HEK293 (cell line): Measurements from ENCODE around the gene MINDY1.
A peak's percentile ranks its signal among the peaks of the same experiment; 100 is the strongest.

Source experiments
- CTCF ChIA-PET: fragments of 350-600 bp; formaldehyde crosslinking; extraction: SDS; loops from one replicate; lab custom pipeline; 2021; ENCODE audit warnings: antibody characterized with exemption; lab: Yijun Ruan, JAX
- POLR2A ChIA-PET: fragments of 300-600 bp; formaldehyde crosslinking; extraction: SDS; loops from one replicate; lab custom pipeline; 2020; ENCODE audit warnings: antibody characterized with exemption, inconsistent platforms; lab: Yijun Ruan, JAX
- H3K27ac ChIP-seq: fragments of 200-500 bp; sonication (Bioruptor generic); 2 replicates; pipeline ENCODE4 v1.5.1; 2014; ENCODE audit warnings: low read depth, low read length, control low read depth, inconsistent platforms; ENCODE audit errors: extremely low read depth
- H3K36me3 ChIP-seq, 2 experiments: fragments of 200-500 bp in 1 of 2; sonication (Bioruptor generic) in 1 of 2; 1 replicate in 1 of 2; 2 replicates in 1 of 2; pipeline ENCODE4 v1.5.1; 2014 to 2017; ENCODE audit warnings: inconsistent platforms in 2 of 2, low read length in 2 of 2; ENCODE audit not compliant: control insufficient read depth in 2 of 2, insufficient read depth in 1 of 2
- H3K4me1 ChIP-seq: fragments of 200-500 bp; sonication (Bioruptor generic); 2 replicates; pipeline ENCODE4 v1.5.1; 2014; ENCODE audit warnings: mild to moderate bottlenecking, low read length, inconsistent platforms; ENCODE audit not compliant: control insufficient read depth, insufficient read depth
- H3K4me3 ChIP-seq: 2 replicates; pipeline ENCODE4 v1.5.1; 2011; ENCODE audit warnings: low read depth, mild to moderate bottlenecking, control low read depth, low read length, moderate library complexity
- H3K9me3 ChIP-seq: fragments of 200-500 bp; sonication (Bioruptor generic); 2 replicates; pipeline ENCODE4 v1.5.1; 2014; ENCODE audit warnings: low read depth, low read length, inconsistent platforms; ENCODE audit not compliant: control insufficient read depth, insufficient read depth
- BCL11B ChIP-seq: fragments of 450-650 bp; formaldehyde crosslinking; IDR thresholded peaks from 2 replicates; pipeline ENCODE4 v1.5.1; 2016; ENCODE audit warnings: low read depth, missing biosample characterization, missing genetic modification characterization
- GLI4 ChIP-seq: fragments of 450-650 bp; formaldehyde crosslinking; IDR thresholded peaks from 2 replicates; pipeline ENCODE4 v1.5.1; 2016; ENCODE audit warnings: missing biosample characterization, missing genetic modification characterization
- KLF1 ChIP-seq: fragments of 450-650 bp; formaldehyde crosslinking; IDR thresholded peaks from 2 replicates; pipeline ENCODE4 v1.5.1; 2016; ENCODE audit warnings: missing biosample characterization, missing genetic modification characterization
- KLF16 ChIP-seq: fragments of 450-650 bp; formaldehyde crosslinking; IDR thresholded peaks from 2 replicates; pipeline ENCODE4 v1.5.1; 2017; ENCODE audit warnings: missing biosample characterization, missing genetic modification characterization
- MYNN ChIP-seq: fragments of 450-650 bp; formaldehyde crosslinking; IDR thresholded peaks from 2 replicates; pipeline ENCODE4 v1.5.1; 2016; ENCODE audit warnings: missing biosample characterization, missing genetic modification characterization, borderline replicate concordance
- PRDM10 ChIP-seq: fragments of 450-650 bp; formaldehyde crosslinking; IDR thresholded peaks from 2 replicates; pipeline ENCODE4 v1.5.1; 2016; ENCODE audit warnings: missing biosample characterization, missing genetic modification characterization
- REPIN1 ChIP-seq: fragments of 450-650 bp; formaldehyde crosslinking; IDR thresholded peaks from 2 replicates; pipeline ENCODE4 v1.5.1; 2017; ENCODE audit warnings: missing biosample characterization, missing genetic modification characterization, low read depth
- TRIM28 ChIP-seq: IDR thresholded peaks from 2 replicates; pipeline ENCODE4 v1.6.1; 2011; ENCODE audit warnings: low read length, control low read depth, borderline replicate concordance
- ZBTB1 ChIP-seq: fragments of 450-650 bp; formaldehyde crosslinking; IDR thresholded peaks from 2 replicates; pipeline ENCODE4 v1.5.1; 2016; ENCODE audit warnings: missing biosample characterization, missing genetic modification characterization
- ZBTB20 ChIP-seq: fragments of 450-650 bp; formaldehyde crosslinking; IDR thresholded peaks from 2 replicates; pipeline ENCODE4 v1.5.1; 2016; ENCODE audit warnings: missing biosample characterization, missing genetic modification characterization
- ZBTB26 ChIP-seq: fragments of 450-650 bp; formaldehyde crosslinking; optimal IDR thresholded peaks from 2 replicates; pipeline ENCODE3; 2016; ENCODE audit warnings: missing biosample characterization, mild to moderate bottlenecking, missing genetic modification characterization
- ZBTB8A ChIP-seq: fragments of 450-650 bp; formaldehyde crosslinking; IDR thresholded peaks from 2 replicates; pipeline ENCODE4 v1.5.1; 2016; ENCODE audit warnings: missing biosample characterization, missing genetic modification characterization
- ZIC2 ChIP-seq: fragments of 450-650 bp; formaldehyde crosslinking; IDR thresholded peaks from 2 replicates; pipeline ENCODE4 v1.5.1; 2016; ENCODE audit warnings: missing biosample characterization, missing genetic modification characterization
- ZNF169 ChIP-seq: fragments of 450-650 bp; formaldehyde crosslinking; IDR thresholded peaks from 2 replicates; pipeline ENCODE4 v1.5.1; 2016; ENCODE audit warnings: missing biosample characterization, missing genetic modification characterization
- ZNF19 ChIP-seq: fragments of 450-650 bp; formaldehyde crosslinking; IDR thresholded peaks from 2 replicates; pipeline ENCODE4; 2016; ENCODE audit warnings: missing biosample characterization, missing genetic modification characterization, low read depth
- ZNF2 ChIP-seq: fragments of 450-650 bp; formaldehyde crosslinking; IDR thresholded peaks from 2 replicates; pipeline ENCODE4 v1.5.1; 2016; ENCODE audit warnings: missing biosample characterization, missing genetic modification characterization
- ZNF24 ChIP-seq: fragments of 450-650 bp; formaldehyde crosslinking; IDR thresholded peaks from 2 replicates; pipeline ENCODE4 v1.5.1; 2016; ENCODE audit warnings: missing biosample characterization, missing genetic modification characterization
- ZNF324 ChIP-seq: fragments of 450-650 bp; formaldehyde crosslinking; IDR thresholded peaks from 2 replicates; pipeline ENCODE4 v1.5.1; 2016; ENCODE audit warnings: missing biosample characterization, missing genetic modification characterization
- ZNF391 ChIP-seq: fragments of 450-650 bp; formaldehyde crosslinking; IDR thresholded peaks from 2 replicates; pipeline ENCODE4 v1.5.1; 2016; ENCODE audit warnings: low read depth, missing biosample characterization, missing genetic modification characterization, borderline replicate concordance
- ZNF544 ChIP-seq: fragments of 450-650 bp; formaldehyde crosslinking; IDR thresholded peaks from 2 replicates; pipeline ENCODE4 v1.5.0; 2017; ENCODE audit warnings: missing biosample characterization, missing genetic modification characterization
- ZNF561 ChIP-seq: fragments of 450-650 bp; IDR thresholded peaks from 2 replicates; pipeline ENCODE4 v1.5.1; 2018; ENCODE audit warnings: missing biosample characterization, missing genetic modification characterization, borderline replicate concordance
- ZNF585B ChIP-seq: fragments of 450-650 bp; formaldehyde crosslinking; IDR thresholded peaks from 2 replicates; pipeline ENCODE4 v1.5.1; 2016; ENCODE audit warnings: missing biosample characterization, missing genetic modification characterization
- ZNF610 ChIP-seq: fragments of 450-650 bp; formaldehyde crosslinking; IDR thresholded peaks from 2 replicates; pipeline ENCODE4 v1.5.1; 2016; ENCODE audit warnings: missing biosample characterization, missing genetic modification characterization, borderline replicate concordance
- ZNF660 ChIP-seq: fragments of 450-650 bp; IDR thresholded peaks from 2 replicates; pipeline ENCODE4 v1.5.1; 2018; ENCODE audit warnings: missing biosample characterization, mild to moderate bottlenecking, missing genetic modification characterization
- ZNF704 ChIP-seq: fragments of 450-650 bp; formaldehyde crosslinking; IDR thresholded peaks from 2 replicates; pipeline ENCODE4 v1.5.1; 2016; ENCODE audit warnings: missing biosample characterization, missing genetic modification characterization
- ZNF76 ChIP-seq: fragments of 450-650 bp; formaldehyde crosslinking; IDR thresholded peaks from 2 replicates; pipeline ENCODE4; 2016; ENCODE audit warnings: low read depth, missing biosample characterization, missing genetic modification characterization, borderline replicate concordance
- ZNF830 ChIP-seq: fragments of 450-650 bp; IDR thresholded peaks from 2 replicates; pipeline ENCODE4 v1.5.0; 2018; ENCODE audit warnings: missing biosample characterization, missing genetic modification characterization, low read depth, mild to moderate bottlenecking, moderate library complexity
- ZNF843 ChIP-seq: fragments of 450-650 bp; formaldehyde crosslinking; IDR thresholded peaks from 2 replicates; pipeline ENCODE4 v1.5.1; 2016; ENCODE audit warnings: missing biosample characterization, missing genetic modification characterization
- ZSCAN16 ChIP-seq: fragments of 450-650 bp; formaldehyde crosslinking; IDR thresholded peaks from 2 replicates; pipeline ENCODE4 v1.5.1; 2016; ENCODE audit warnings: missing biosample characterization, missing genetic modification characterization
- ZXDB ChIP-seq: fragments of 450-650 bp; formaldehyde crosslinking; IDR thresholded peaks from 2 replicates; pipeline ENCODE4 v1.5.1; 2016; ENCODE audit warnings: missing biosample characterization, missing genetic modification characterization

Gene MINDY1

GRCh38 chr1:151009206-151009587, 2.5 kb upstream of the MINDY1 start (continued):
- TF ChIP-seq ZNF24 (tag by site-specific recombination) = no peak
- no peak for TF ChIP-seq ZNF19 (tag by site-specific recombination)

- peaks cover 0 to 3% of the 10 kb centered on the region in 2 experiments; a peak in 1 of 3 replicates for H3K36me3 ChIP-seq
- ChIA-PET CTCF (interaction anchor here (0.7 to 1.4 kb wide), 2 partner anchors 28 to 51 kb away, joined by 4 to 5 read pairs; partner anchors contain the start of genes BNIPL and CDC42SE1), POLR2A (interaction anchor here (0.7 kb wide), 1 partner anchor 204 kb away, joined by 3 read pairs; no protein-coding TSS in a partner anchor)
- H3K9me3 ChIP-seq = no peaks in the 10 kb centered on the region
- peak within 1 kb of the TSS; percentile 61 for H3K27ac ChIP-seq
- H3K4me3 ChIP-seq = peak within 1 kb of the TSS; percentile 86
- H3K4me1 ChIP-seq = 0 out of 2 replicates have a peak, but pooled peaks cover 3% of the 10 kb centered on the region
- TF ChIP-seq ZNF561 (tag by site-specific recombination) (peak; percentile 85; the same call in 1 of the 2 replicates), KLF1 (tag by site-specific recombination) (no peak), PRDM10 (tag by site-specific recombination) (peak; percentile 91), ZBTB1 (tag by site-specific recombination) (peak; percentile 58; the same call in 1 of the 2 replicates), ZNF76 (tag by site-specific recombination) (peak; percentile 90), ZNF585B (tag by site-specific recombination) (0 out of 2 replicates have a peak, but pooled peaks have one; percentile 4), ZBTB20 (tag by site-specific recombination) (peak; percentile 95), ZBTB26 (peak; percentile 27), ZNF2 (tag by site-specific recombination) (peak; percentile 15; the same call in 1 of the 2 replicates), KLF16 (tag by site-specific recombination) (peak; percentile 69; the same call in 1 of the 2 replicates), TRIM28 (peak; percentile 21; the same call in 1 of the 2 replicates), ZXDB (tag by site-specific recombination) (peak; percentile 89), ZNF660 (tag by site-specific recombination) (peak; percentile 74; the same call in 1 of the 2 replicates), ZSCAN16 (no peak), GLI4 (tag by site-specific recombination) (no peak), REPIN1 (peak; percentile 62; the same call in 1 of the 2 replicates), ZIC2 (0 out of 2 replicates have a peak, but pooled peaks have one; percentile 11), ZNF830 (tag by site-specific recombination) (no peak), BCL11B (tag by site-specific recombination) (peak; percentile 80), ZNF169 (no peak), ZNF610 (peak; percentile 61), ZNF843 (tag by site-specific recombination) (0 out of 2 replicates have a peak, but pooled peaks have one; percentile 42), ZNF544 (no peak), ZNF391 (tag by site-specific recombination) (peak; percentile 91; the same call in 1 of the 2 replicates), ZNF324 (tag by site-specific recombination) (peak; percentile 76; the same call in 1 of the 2 replicates), ZNF704 (tag by site-specific recombination) (no peak), ZBTB8A (tag by site-specific recombination) (peak; percentile 66), MYNN (0 out of 2 replicates have a peak, but pooled peaks have one; percentile 21)
Observed at GRCh38 chr1:151008244-151009205, 1.8 kb upstream of the MINDY1 start, which contains the start of gene PRUNE1. Gene PRUNE1, plus strand, starts transcription at chr1:151008449. Its CDS starts 184 bp downstream, at chr1:151008633.
